PC-9 (cell line): Measurements from ENCODE around the gene TRANK1. TPM values are rescaled to one million over a fixed set of nuclear protein-coding genes. Genes with fewer than 3 reads are reported as not detected.

Source experiments
- BruUV-seq: library from RNA; stranded (reverse); fragments of 400-500 nt; replicated peaks from 2 replicates; lab custom pipeline; 2021; lab: Mats Ljungman, UMichigan
- CTCF ChIA-PET: fragments of 300-600 bp; sonication (Branson Sonifier 250); formaldehyde crosslinking; loops from one replicate; lab custom pipeline; 2022; ENCODE audit warnings: antibody characterized with exemption; lab: Charles Lee
- POLR2A ChIA-PET: fragments of 300-600 bp; sonication (Branson Sonifier 250); formaldehyde crosslinking; loops from one replicate; lab custom pipeline; 2022; ENCODE audit warnings: antibody characterized with exemption; ENCODE audit not compliant: unreplicated experiment; lab: Charles Lee
- DNase-seq, 2 experiments: peaks; one replicate each; pipeline versions ENCODE4 v3.0.0 to v3.0.0-alpha.2; 2015 to 2022; ENCODE audit warnings: mixed read lengths in 1 of 2
- H2AFZ ChIP-seq: fragments of 200-600 bp; sonication (generic); 2 replicates; pipeline ENCODE4 v1.8.1; 2017; ENCODE audit warnings: antibody characterized with exemption
- H3F3A ChIP-seq: fragments of 200-600 bp; sonication (generic); 2 replicates; pipeline ENCODE4 v1.8.1; 2017; ENCODE audit warnings: antibody characterized with exemption, mild to moderate bottlenecking, low read depth; ENCODE audit not compliant: insufficient read depth
- H3K27ac ChIP-seq: fragments of 200-600 bp; sonication (generic); 2 replicates; pipeline ENCODE4 v1.6.1; 2016; ENCODE audit warnings: mixed run types
- H3K27me3 ChIP-seq: fragments of 200-600 bp; sonication (generic); 2 replicates; pipeline ENCODE4 v1.6.1; 2016; ENCODE audit warnings: low read depth, mixed run types; ENCODE audit not compliant: insufficient read depth
- H3K36me3 ChIP-seq: fragments of 200-600 bp; sonication (generic); 2 replicates; pipeline ENCODE4 v1.6.1; 2016; ENCODE audit warnings: low read depth, mixed run types
- H3K4me1 ChIP-seq: fragments of 200-600 bp; sonication (generic); replicated peaks from 2 replicates; pipeline ENCODE4 v1.6.1; 2016; ENCODE audit warnings: mixed run types; ENCODE audit not compliant: insufficient read depth
- H3K4me2 ChIP-seq: fragments of 200-600 bp; sonication (generic); 2 replicates; pipeline ENCODE4 v1.6.1; 2017; ENCODE audit warnings: mixed run types
- H3K4me3 ChIP-seq: fragments of 200-600 bp; sonication (generic); 2 replicates; pipeline ENCODE4 v1.6.1; 2016; ENCODE audit warnings: mixed run types
- H3K79me2 ChIP-seq: fragments of 200-600 bp; sonication (generic); 2 replicates; pipeline ENCODE4 v1.6.1; 2017; ENCODE audit warnings: low read depth, mixed run types
- H3K9me2 ChIP-seq: fragments of 200-600 bp; sonication (generic); 2 replicates; pipeline ENCODE4 v1.8.1; 2017; ENCODE audit warnings: mild to moderate bottlenecking; ENCODE audit not compliant: insufficient read depth
- H3K9me3 ChIP-seq: fragments of 200-600 bp; sonication (generic); 2 replicates; pipeline ENCODE4 v1.8.1; 2016; ENCODE audit warnings: low read depth; ENCODE audit not compliant: insufficient read depth
- H4K20me1 ChIP-seq: fragments of 200-600 bp; sonication (generic); 2 replicates; pipeline ENCODE4 v1.8.1; 2017; ENCODE audit not compliant: insufficient read depth
- CTCF ChIP-seq: fragments of 200-600 bp; sonication (generic); conservative IDR thresholded peaks from 2 replicates; pipeline ENCODE4 v1.6.1; 2017; ENCODE audit warnings: mixed run types, antibody characterized with exemption, mild to moderate bottlenecking, moderate library complexity
- EZH2 ChIP-seq: fragments of 200-600 bp; sonication (generic); IDR thresholded peaks from 2 replicates; pipeline ENCODE4 v1.8.0; 2017; ENCODE audit warnings: antibody characterized with exemption, low read depth
- intact Hi-C: fragments of 100-400 bp; cut with micrococcal nuclease; formaldehyde crosslinking; loops from one replicate; pipeline ENCODE4 v1.10.0; 2022; ENCODE audit not compliant: unreplicated experiment
- total RNA-seq: library from RNA; stranded (reverse); gene quantifications from 2 replicates; pipeline ENCODE4 v1.2.3, GENCODE V29; 2021

TRANK1 gene
- total RNA-seq, 1 experiment from 2014 or later: 12.1 TPM

DNA sequence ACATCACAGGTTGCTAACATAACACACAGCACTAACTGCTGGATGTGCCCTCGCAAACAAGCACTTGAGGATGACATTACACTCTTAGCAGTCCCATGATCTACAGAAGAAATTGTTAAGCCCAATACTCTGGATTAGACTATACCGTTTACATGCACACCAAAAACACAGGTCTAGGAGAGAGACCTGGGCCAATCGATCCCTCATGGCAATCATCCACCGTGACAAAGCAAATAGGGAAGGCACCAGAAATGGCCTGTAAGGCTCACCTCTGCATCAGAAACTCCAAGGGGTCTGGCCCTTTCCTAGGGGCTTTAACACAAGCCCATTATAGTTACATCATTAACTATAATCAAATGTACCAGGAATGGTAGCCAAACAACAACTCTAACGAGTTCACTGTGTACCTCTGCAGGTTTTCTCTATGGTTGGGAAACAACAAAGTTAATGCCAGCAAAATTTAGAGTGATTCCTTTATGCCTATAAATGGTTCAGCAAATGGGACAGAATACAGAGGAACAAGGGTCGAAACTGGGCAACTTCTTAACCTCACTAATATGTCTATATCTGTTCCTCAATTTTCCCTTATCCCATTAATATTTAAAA is 18.5 kb downstream of the TRANK1 start:
- intact Hi-C loops: no loop called here
- no peak overlapping the region for H3K27ac ChIP-seq
- H3K27me3 ChIP-seq: no peaks in the 10 kb centered on the region
- DNase-seq: no peak
- ChIA-PET POLR2A (no interaction called here), CTCF (no interaction called here)
- H3K36me3 ChIP-seq: no peaks in the 10 kb centered on the region
- no TSS peak for BruUV-seq
- no peaks in the 10 kb centered on the region for H3F3A ChIP-seq
- H3K9me2 ChIP-seq: no peaks in the 10 kb centered on the region
- H3K4me1 ChIP-seq: no peaks in the 10 kb centered on the region
- H3K4me3 ChIP-seq: no peak overlapping the region
- no peaks in the 10 kb centered on the region for H3K79me2 ChIP-seq
- no peaks in the 10 kb centered on the region for H3K9me3 ChIP-seq
- no peaks in the 10 kb centered on the region for H4K20me1 ChIP-seq
- no peak overlapping the region for H2AFZ ChIP-seq
- no peak overlapping the region for H3K4me2 ChIP-seq
- TF ChIP-seq CTCF (no peak), EZH2 (no peak)

- ChIA-PET POLR2A (no interaction called here), CTCF (no interaction called here)
- Histone ChIP-seq H3K27ac (no peak overlapping the region), H3K79me2 (no peaks in the 10 kb centered on the region), H3F3A (no peaks in the 10 kb centered on the region), H4K20me1 (no peaks in the 10 kb centered on the region), H3K4me1 (no peaks in the 10 kb centered on the region), H3K4me3 (no peak overlapping the region), H3K9me3 (no peaks in the 10 kb centered on the region), H3K4me2 (no peak overlapping the region), H3K27me3 (no peaks in the 10 kb centered on the region), H3K9me2 (no peaks in the 10 kb centered on the region), H3K36me3 (no peaks in the 10 kb centered on the region), H2AFZ (no peak overlapping the region)
- TF ChIP-seq CTCF (no peak), EZH2 (no peak)
- intact Hi-C loops: no loop called here
- no TSS peak for BruUV-seq
- no peak for DNase-seq
These were observed 19.9 kb downstream of the TRANK1 start for GRCh38 chr3:36924744-36925521.

DNA sequence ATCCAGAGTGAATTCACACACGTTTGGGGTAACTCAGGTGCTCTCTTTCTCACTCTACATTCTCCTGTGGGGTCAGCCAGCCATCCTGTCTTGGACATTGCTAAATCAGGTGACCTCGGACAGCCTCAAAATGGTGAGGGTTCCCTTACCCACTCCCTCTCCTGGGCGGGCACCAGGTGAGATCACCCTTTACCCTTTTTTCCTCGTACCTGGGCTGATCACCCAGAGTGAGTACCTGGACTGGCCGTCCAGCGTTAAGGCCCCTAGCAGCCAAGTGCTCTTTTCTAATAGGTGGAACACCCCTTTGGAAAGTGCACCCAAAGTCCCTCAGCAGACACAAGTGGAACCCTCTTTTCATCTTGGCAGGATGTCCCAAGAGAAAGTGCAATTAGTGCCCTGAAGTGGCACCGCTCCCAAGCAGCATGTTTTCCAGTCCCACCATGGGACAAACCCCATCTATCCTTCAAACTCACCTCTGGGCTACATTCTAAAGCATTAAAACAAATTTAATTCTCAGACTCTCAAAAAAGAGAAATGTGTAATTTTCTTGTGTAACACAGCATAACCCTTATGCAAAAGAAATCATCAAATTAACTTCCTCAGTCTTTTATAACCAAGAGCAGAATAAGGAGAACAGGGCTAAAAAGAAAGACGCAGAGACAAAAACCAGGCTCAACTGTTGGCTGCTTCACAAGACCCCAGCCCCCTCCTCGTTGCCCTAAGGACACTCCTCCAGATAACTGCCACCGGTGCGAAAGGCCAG is 20.7 kb downstream of the TRANK1 start:
- H3F3A ChIP-seq: no peaks in the 10 kb centered on the region
- H3K4me3 ChIP-seq: no peak overlapping the region
- POLR2A ChIA-PET: no interaction called here
- CTCF ChIA-PET: no interaction called here
- H3K79me2 ChIP-seq: no peaks in the 10 kb centered on the region
- no peaks in the 10 kb centered on the region for H3K27me3 ChIP-seq
- BruUV-seq: no TSS peak
- intact Hi-C loops: no loop called here
- no peaks in the 10 kb centered on the region for H3K9me3 ChIP-seq
- no peaks in the 10 kb centered on the region for H3K9me2 ChIP-seq
- no peaks in the 10 kb centered on the region for H3K4me1 ChIP-seq
- no peak overlapping the region for H3K4me2 ChIP-seq
- no peak for DNase-seq
- H4K20me1 ChIP-seq: no peaks in the 10 kb centered on the region
- H3K27ac ChIP-seq: no peak overlapping the region
- no peak for TF ChIP-seq EZH2
- no peak for TF ChIP-seq CTCF
- no peak overlapping the region for H2AFZ ChIP-seq
- no peaks in the 10 kb centered on the region for H3K36me3 ChIP-seq
